ENCODE data around the gene TMEM150B.

TMEM150B gene

GRCh38 chr19:55278391-55279135 lies 46.6 kb downstream of the TMEM150B start:
- DNase-seq (ENCODE audit: low read depth in 2 of 2), result no peak

GRCh38 chr19:55277494-55277893 lies 47.6 kb downstream of the TMEM150B start:
- DNase-seq (ENCODE audit: low read depth in 2 of 2), result no peak

- no peak for DNase-seq (ENCODE audit: low read depth in 2 of 2)
Observed at GRCh38 chr19:55276720-55277430, 48.3 kb downstream of the TMEM150B start.

- no peak for DNase-seq (ENCODE audit: low read depth in 2 of 2)
Observed at GRCh38 chr19:55275851-55276719, 49.1 kb downstream of the TMEM150B start.

GRCh38 chr19:55273978-55274707 lies 51.0 kb downstream of the TMEM150B start:
- DNase-seq (ENCODE audit: low read depth in 2 of 2), result no peak

GRCh38 chr19:55272142-55272541 lies 53.0 kb downstream of the TMEM150B start:
- DNase-seq (ENCODE audit: low read depth in 2 of 2), result no peak

- DNase-seq (ENCODE audit: low read depth in 2 of 2), result no peak
Observed at GRCh38 chr19:55270172-55270942, 54.8 kb downstream of the TMEM150B start.

- DNase-seq (ENCODE audit: low read depth in 2 of 2), result no peak
Observed at GRCh38 chr19:55269299-55269698, 55.8 kb downstream of the TMEM150B start.

GRCh38 chr19:55266840-55267239 lies 58.3 kb downstream of the TMEM150B start:
- DNase-seq (ENCODE audit: low read depth in 2 of 2), result no peak

- DNase-seq (ENCODE audit: low read depth in 2 of 2), result no peak
Observed at GRCh38 chr19:55266404-55266803, 58.7 kb downstream of the TMEM150B start.

GRCh38 chr19:55265723-55266386 lies 59.3 kb downstream of the TMEM150B start:
- no peak for DNase-seq (ENCODE audit: low read depth in 2 of 2)

GRCh38 chr19:55265173-55265572 lies 60.0 kb downstream of the TMEM150B start:
- no peak for DNase-seq (ENCODE audit: low read depth in 2 of 2)

- no peak for DNase-seq (ENCODE audit: low read depth in 2 of 2)
Observed at GRCh38 chr19:55264531-55264930, 60.6 kb downstream of the TMEM150B start.

Data from stimulated activated CD8-positive, alpha-beta memory T cell treated with anti-CD3 and anti-CD28 coated beads, Interleukin-2, amount 100 ng/mL, for 48 hours (primary cell).